A549 (cell line): ENCODE measurements around the gene GSDMA. TPM values are rescaled to one million over a fixed set of nuclear protein-coding genes. Genes with fewer than 3 reads are reported as not detected.
A peak's percentile ranks its signal among the peaks of the same experiment; 100 is the strongest.

ENCODE experiments used
- ATAC-seq, 2 experiments: fragments of 200-7000 bp in 1 of 2; fragments of >200 bp in 1 of 2; cut with Nextera tagmentation in 1 of 2; cut with Tn5 transposase in 1 of 2; 3 replicates each; pipeline versions ENCODE4 v1.8.0 to v1.9.1; 2018 to 2020; ENCODE audit warnings: mild to moderate bottlenecking in 1 of 2, moderate library complexity in 1 of 2
- CTCF ChIA-PET: fragments of 300-600 bp; sonication (Branson Sonifier 250); formaldehyde crosslinking; extraction: SDS; loops from one replicate; lab custom pipeline; 2021; ENCODE audit warnings: antibody characterized with exemption, inconsistent platforms; lab: Yijun Ruan, JAX
- POLR2A ChIA-PET: fragments of 350-600 bp; formaldehyde crosslinking; extraction: SDS; loops from one replicate; lab custom pipeline; 2021; ENCODE audit warnings: antibody characterized with exemption, inconsistent platforms; lab: Yijun Ruan, JAX
- DNase-seq, 2 experiments: peaks; one replicate each; pipeline versions ENCODE4 v3.0.0 to v3.0.0-alpha.2; 2011 to 2016; ENCODE audit warnings: low read depth in 1 of 2, low spot score in 1 of 2
- FAIRE-seq: peaks from 2 replicates; lab custom pipeline; 2011; peaks lifted over from hg19 to GRCh38; lab: Jason Lieb, UNC
- H3K27ac ChIP-seq, 2 experiments: fragments of >200 bp; sonication (Bioruptor Twin); formaldehyde crosslinking; 3 replicates each; pipeline ENCODE4 v1.5.1; 2016 to 2017
- H3K4me1 ChIP-seq: fragments of >200 bp; sonication (Bioruptor Twin); formaldehyde crosslinking; 3 replicates; pipeline ENCODE4 v1.6.1; 2016
- H3K4me2 ChIP-seq: fragments of >200 bp; sonication (Bioruptor Twin); formaldehyde crosslinking; 3 replicates; pipeline ENCODE4 v1.6.1; 2016
- H3K4me3 ChIP-seq: fragments of >200 bp; sonication (Bioruptor Twin); formaldehyde crosslinking; 3 replicates; pipeline ENCODE4 v1.5.1; 2016
- H3K9me3 ChIP-seq: fragments of >200 bp; sonication (Bioruptor Twin); formaldehyde crosslinking; 3 replicates; pipeline ENCODE4 v1.6.1; 2016
- BCL3 ChIP-seq: fragments of >200 bp; sonication (Bioruptor Twin); formaldehyde crosslinking; IDR thresholded peaks from 3 replicates; pipeline ENCODE4 v1.6.1; 2016
- CBX2 ChIP-seq: fragments of 200-600 bp; sonication (generic); IDR thresholded peaks from 2 replicates; pipeline ENCODE4 v1.6.1; 2016; ENCODE audit warnings: low read depth, mild to moderate bottlenecking, borderline replicate concordance
- CHD4 ChIP-seq: fragments of 200-600 bp; sonication (generic); IDR thresholded peaks from 2 replicates; pipeline ENCODE4 v1.6.1; 2016; ENCODE audit warnings: antibody characterized with exemption, mild to moderate bottlenecking, borderline replicate concordance
- EHMT2 ChIP-seq: fragments of 200-600 bp; sonication (generic); IDR thresholded peaks from 2 replicates; pipeline ENCODE4 v1.6.1; 2016; ENCODE audit warnings: antibody characterized with exemption, low read depth, mild to moderate bottlenecking, moderate library complexity
- EP300 ChIP-seq, 2 experiments: fragments of >200 bp; sonication (Bioruptor Twin); formaldehyde crosslinking; IDR thresholded peaks; 2 replicates in 1 of 2; 3 replicates in 1 of 2; pipeline ENCODE4 v1.6.1; 2016 to 2017
- ESRRA ChIP-seq: fragments of 150-350 bp; IDR thresholded peaks from 2 replicates; pipeline ENCODE4 v1.6.1; 2014; ENCODE audit warnings: mild to moderate bottlenecking, low read length, borderline replicate concordance
- FOXS1 ChIP-seq: fragments of 250-450 bp; sonication (Bioruptor Pico); IDR thresholded peaks from 2 replicates; pipeline ENCODE4 v1.5.0; 2020; ENCODE audit warnings: mild to moderate bottlenecking, moderate library complexity
- GATA3 ChIP-seq: IDR thresholded peaks from 2 replicates; pipeline ENCODE4 v1.6.1; 2012; ENCODE audit warnings: borderline replicate concordance
- HMGXB4 ChIP-seq: fragments of 250-450 bp; sonication (Bioruptor Pico); IDR thresholded peaks from 2 replicates; pipeline ENCODE4 v1.5.0; 2021; ENCODE audit warnings: mild to moderate bottlenecking, moderate library complexity, borderline replicate concordance
- HOXB13 ChIP-seq: fragments of 250-450 bp; sonication (Bioruptor Pico); IDR thresholded peaks from 2 replicates; pipeline ENCODE4 v1.5.0; 2020; ENCODE audit warnings: low read depth, mild to moderate bottlenecking, moderate library complexity
- JUN ChIP-seq, 2 experiments: fragments of >200 bp; sonication (Bioruptor Twin); formaldehyde crosslinking; IDR thresholded peaks; 2 replicates in 1 of 2; 3 replicates in 1 of 2; pipeline ENCODE4 v1.6.1; 2016 to 2017
- JUNB ChIP-seq: fragments of >200 bp; sonication (Bioruptor Twin); formaldehyde crosslinking; IDR thresholded peaks from 2 replicates; pipeline ENCODE4 v1.6.1; 2016
- MAFK ChIP-seq: fragments of 450-650 bp; IDR thresholded peaks from 2 replicates; pipeline ENCODE4 v1.6.1; 2014; ENCODE audit not compliant: partially characterized antibody
- MAZ ChIP-seq: fragments of 150-350 bp; IDR thresholded peaks from 2 replicates; pipeline ENCODE4 v1.6.1; 2014; ENCODE audit warnings: antibody characterized with exemption, low read depth, low read length, borderline replicate concordance
- NPAS2 ChIP-seq: fragments of 250-450 bp; sonication (Bioruptor Pico); IDR thresholded peaks from 2 replicates; pipeline ENCODE4 v1.8.0; 2022; ENCODE audit warnings: mild to moderate bottlenecking, moderate library complexity, borderline replicate concordance
- NR3C1 ChIP-seq: fragments of >200 bp; sonication (Bioruptor Twin); formaldehyde crosslinking; IDR thresholded peaks from 3 replicates; pipeline ENCODE4 v1.6.1; 2017
- POLR2A ChIP-seq: IDR thresholded peaks from 2 replicates; pipeline ENCODE4 v1.6.1; 2012; ENCODE audit warnings: mild to moderate bottlenecking, low read length
- RCOR1 ChIP-seq: fragments of 150-350 bp; IDR thresholded peaks from 2 replicates; pipeline ENCODE4 v1.6.1; 2014; ENCODE audit warnings: antibody characterized with exemption, low read length, low read depth
- REST ChIP-seq: fragments of 200-600 bp; sonication (generic); IDR thresholded peaks from 2 replicates; pipeline ENCODE4 v1.6.1; 2016; ENCODE audit warnings: antibody characterized with exemption, mild to moderate bottlenecking, moderate library complexity
- RNF2 ChIP-seq: fragments of 200-600 bp; sonication (generic); IDR thresholded peaks from 2 replicates; pipeline ENCODE4 v1.6.1; 2016; ENCODE audit warnings: low read depth, mild to moderate bottlenecking, antibody characterized with exemption, moderate library complexity, borderline replicate concordance
- TP53 ChIP-seq: fragments of 250-450 bp; sonication (Bioruptor Pico); IDR thresholded peaks from 2 replicates; pipeline ENCODE4 v1.5.0; 2021; ENCODE audit warnings: mild to moderate bottlenecking, moderate library complexity
- ZC3H11A ChIP-seq: fragments of 450-650 bp; IDR thresholded peaks from 2 replicates; pipeline ENCODE4 v1.6.1; 2014; ENCODE audit warnings: antibody characterized with exemption, mild to moderate bottlenecking
- WGBS: methylation state at CpG from one replicate; pipeline ENCODE4 v1.1.6; 2017; ENCODE audit errors: missing lambda C conversion rate; 5-methylcytosine and 5-hydroxymethylcytosine counted together
- polyA plus RNA-seq, 4 experiments: library from polyadenylated mRNA; depleted of rRNA in 3 of 4; stranded (reverse); fragments of >200 nt; fragmentation: RNase III in 1 of 4; extraction: RNeasy Plus Mini Kit Qiagen cat#74134 plus additional on column Dnase treatment in 1 of 4; gene quantifications; 2 replicates in 3 of 4; 3 replicates in 1 of 4; pipeline ENCODE4 v1.2.3, GENCODE V29; 2011 to 2017
- TF ChIP-seq, protein P1 (sequence below): fragments of >200 bp; sonication (Bioruptor Twin); formaldehyde crosslinking; IDR thresholded peaks from 3 replicates; pipeline ENCODE4 v1.5.1; 2016

GSDMA gene
- polyA plus RNA-seq, 2 of the 4 experiments (the other 2 are of a cell fraction) = not detected

DNA sequence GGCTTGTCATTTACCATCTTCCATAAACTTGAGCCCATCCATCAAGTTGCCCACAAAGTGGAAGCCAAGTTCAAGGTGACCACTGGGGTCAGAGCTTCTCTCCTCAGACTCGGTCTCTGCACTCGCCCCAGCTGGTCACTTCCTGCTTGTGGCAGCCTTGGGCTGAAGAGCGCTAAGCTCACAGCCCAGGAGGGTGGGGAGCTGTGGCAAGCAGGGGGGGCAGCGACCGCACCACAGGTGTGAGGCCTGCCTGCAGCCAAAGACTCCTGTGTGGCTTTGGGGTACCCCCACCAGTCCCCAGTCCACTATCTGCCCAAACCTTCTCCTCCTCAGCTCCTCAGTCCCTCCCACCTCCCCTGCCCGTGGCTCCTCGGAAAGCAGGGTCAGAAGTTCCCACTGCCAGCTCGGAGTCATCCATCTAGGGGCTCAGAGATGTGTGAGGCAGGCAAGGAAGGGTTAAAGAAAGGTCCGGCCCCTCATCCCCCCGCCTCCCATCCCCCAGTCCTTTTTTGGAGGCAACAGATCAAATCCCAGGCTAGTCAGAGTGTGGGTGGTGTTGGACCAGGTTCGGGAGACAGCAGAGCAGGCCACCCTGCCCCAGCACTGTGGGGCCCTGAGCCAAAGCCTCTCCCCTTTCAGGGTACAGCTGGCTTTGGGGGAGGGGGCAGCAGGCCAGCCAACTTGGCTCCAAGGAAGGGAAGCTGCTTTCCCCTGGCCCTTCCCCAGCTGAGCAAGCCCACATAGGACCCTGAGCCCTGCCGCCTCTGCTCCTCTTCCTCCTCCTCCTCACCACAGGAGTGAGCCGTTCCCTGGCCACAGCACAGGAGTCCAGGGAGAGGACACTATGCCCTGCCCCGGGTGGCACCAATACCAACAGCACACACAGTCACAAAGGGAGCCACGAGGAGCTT is 55.7 kb downstream of the GSDMA start:
- no peak for DNase-seq
- ChIA-PET POLR2A (interaction anchor here (1.6 kb wide), 1 partner anchor 11 kb away, joined by 3 read pairs; no protein-coding TSS in a partner anchor), CTCF (interaction anchor here (0.9 to 24.9 kb wide), 14 partner anchors 9 to 184 kb away, joined by 3 to 625 read pairs (median 24); partner anchors contain the start of genes PSMD3 and THRA)
- no peak for FAIRE-seq
- no peak for ATAC-seq
- Histone ChIP-seq H3K27ac (peak overlapping the region; percentile 31 to 43; a peak in 2 of 6 replicates), H3K9me3 (no peaks in the 10 kb centered on the region), H3K4me3 (no peak overlapping the region), H3K4me1 (peaks cover 47% of the 10 kb centered on the region)
- no peak for TF ChIP-seq RCOR1
- no peak for TF ChIP-seq MAFK
- TF ChIP-seq EP300 (IDR thresholded peaks at IDR 0.05) = no peak
- no peak for TF ChIP-seq NPAS2 (CRISPR knock-in tag)
- no peak for TF ChIP-seq CBX2
- no peak for TF ChIP-seq POLR2A
- TF ChIP-seq ZC3H11A = no peak
- TF ChIP-seq GATA3 = no peak
- no peak for TF ChIP-seq JUNB
- TF ChIP-seq JUN (IDR thresholded peaks at IDR 0.05) = no peak
- no peak for TF ChIP-seq EHMT2
- TF ChIP-seq BCL3 = no peak
- no peak for TF ChIP-seq NR3C1
- TF ChIP-seq REST = no peak
- no peak for TF ChIP-seq FOXS1 (CRISPR knock-in tag)
- TF ChIP-seq TP53 (CRISPR knock-in tag) = no peak
- TF ChIP-seq, all 56 proteins: peak for 0
- 77% methylated on average over 15 of the region's 15 CpGs for WGBS
- no peak overlapping the region for H3K4me2 ChIP-seq

DNA sequence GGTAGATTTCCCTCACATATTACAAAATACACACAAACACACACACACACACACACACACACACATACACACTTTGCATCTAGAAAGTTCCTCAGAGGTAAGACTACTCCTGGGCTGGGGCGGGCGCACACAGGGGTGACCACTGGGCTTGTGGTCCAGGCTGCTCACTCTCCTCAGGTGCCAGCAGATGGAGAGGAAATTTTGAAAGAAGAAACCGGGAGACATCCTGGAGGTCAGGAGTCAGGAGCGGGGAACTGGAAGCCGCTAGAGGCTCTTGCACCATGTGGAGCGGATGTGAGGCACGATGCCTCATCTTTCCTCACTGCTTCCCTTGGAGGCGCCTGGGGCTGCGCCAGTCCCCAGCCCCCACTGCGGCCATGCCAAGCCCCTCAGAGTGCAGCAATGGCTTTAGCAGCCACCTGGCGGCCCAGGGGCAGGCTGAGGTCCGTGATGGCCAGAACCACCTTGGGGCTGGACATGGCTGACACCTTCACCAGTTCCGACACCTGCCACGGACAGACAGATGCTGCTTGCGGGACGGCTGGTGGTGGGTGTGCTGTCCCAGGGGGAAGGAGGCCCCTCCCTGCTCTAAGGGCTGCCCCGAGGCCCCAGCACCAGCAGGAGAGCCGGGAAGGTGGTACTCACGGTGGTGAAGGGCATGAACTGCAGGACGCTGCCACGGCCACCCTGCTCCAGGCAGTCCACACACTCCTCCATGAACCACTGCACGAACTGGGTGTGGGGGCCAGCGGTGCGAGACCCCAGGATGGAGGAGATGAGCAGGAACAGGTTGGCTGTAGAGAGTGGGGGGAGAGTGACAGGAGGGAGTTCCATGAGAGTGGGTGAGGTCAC is 56.6 kb downstream of the GSDMA start:
- no peaks in the 10 kb centered on the region for H3K9me3 ChIP-seq
- CTCF ChIA-PET = interaction anchor here (0.9 to 24.9 kb wide), 17 partner anchors 12 to 173 kb away, joined by 3 to 625 read pairs (median 43); partner anchors contain the start of genes CSF3, PSMD3 and THRA
- peak overlapping the region; percentile 83 to 84; a peak in 2 of 6 replicates for H3K27ac ChIP-seq
- WGBS = 85% methylated on average over 24 of the region's 24 CpGs
- no peak for DNase-seq
- FAIRE-seq = no peak
- H3K4me2 ChIP-seq = no peak overlapping the region
- no peak overlapping the region for H3K4me3 ChIP-seq
- peaks cover 52% of the 10 kb centered on the region for H3K4me1 ChIP-seq
- POLR2A ChIA-PET = no interaction called here
- peak; percentile 36 to 67; a peak in 3 of 6 replicates for ATAC-seq
- TF ChIP-seq MAZ = no peak
- no peak for TF ChIP-seq HMGXB4
- TF ChIP-seq, protein P1, sequence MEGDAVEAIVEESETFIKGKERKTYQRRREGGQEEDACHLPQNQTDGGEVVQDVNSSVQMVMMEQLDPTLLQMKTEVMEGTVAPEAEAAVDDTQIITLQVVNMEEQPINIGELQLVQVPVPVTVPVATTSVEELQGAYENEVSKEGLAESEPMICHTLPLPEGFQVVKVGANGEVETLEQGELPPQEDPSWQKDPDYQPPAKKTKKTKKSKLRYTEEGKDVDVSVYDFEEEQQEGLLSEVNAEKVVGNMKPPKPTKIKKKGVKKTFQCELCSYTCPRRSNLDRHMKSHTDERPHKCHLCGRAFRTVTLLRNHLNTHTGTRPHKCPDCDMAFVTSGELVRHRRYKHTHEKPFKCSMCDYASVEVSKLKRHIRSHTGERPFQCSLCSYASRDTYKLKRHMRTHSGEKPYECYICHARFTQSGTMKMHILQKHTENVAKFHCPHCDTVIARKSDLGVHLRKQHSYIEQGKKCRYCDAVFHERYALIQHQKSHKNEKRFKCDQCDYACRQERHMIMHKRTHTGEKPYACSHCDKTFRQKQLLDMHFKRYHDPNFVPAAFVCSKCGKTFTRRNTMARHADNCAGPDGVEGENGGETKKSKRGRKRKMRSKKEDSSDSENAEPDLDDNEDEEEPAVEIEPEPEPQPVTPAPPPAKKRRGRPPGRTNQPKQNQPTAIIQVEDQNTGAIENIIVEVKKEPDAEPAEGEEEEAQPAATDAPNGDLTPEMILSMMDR = no peak
- no peak for TF ChIP-seq CHD4
- no peak for TF ChIP-seq HOXB13 (CRISPR knock-in tag)
- no peak for TF ChIP-seq GATA3
- TF ChIP-seq ESRRA = no peak
- no peak for TF ChIP-seq RNF2
- TF ChIP-seq POLR2A = no peak
- TF ChIP-seq FOXS1 (CRISPR knock-in tag) = no peak
- no peak for TF ChIP-seq NPAS2 (CRISPR knock-in tag)
